Activated T-helper 9 cell treated with anti-CD3 and anti-CD28 coated beads, Interleukin-2, amount 50 U/mL, for 16 hours (primary cell): ENCODE results near the gene FANCC.

Experiments
- DNase-seq: peaks from one replicate; pipeline ENCODE4 v3.0.0-alpha.2; 2020; ENCODE audit warnings: low read depth

Gene FANCC, protein sequence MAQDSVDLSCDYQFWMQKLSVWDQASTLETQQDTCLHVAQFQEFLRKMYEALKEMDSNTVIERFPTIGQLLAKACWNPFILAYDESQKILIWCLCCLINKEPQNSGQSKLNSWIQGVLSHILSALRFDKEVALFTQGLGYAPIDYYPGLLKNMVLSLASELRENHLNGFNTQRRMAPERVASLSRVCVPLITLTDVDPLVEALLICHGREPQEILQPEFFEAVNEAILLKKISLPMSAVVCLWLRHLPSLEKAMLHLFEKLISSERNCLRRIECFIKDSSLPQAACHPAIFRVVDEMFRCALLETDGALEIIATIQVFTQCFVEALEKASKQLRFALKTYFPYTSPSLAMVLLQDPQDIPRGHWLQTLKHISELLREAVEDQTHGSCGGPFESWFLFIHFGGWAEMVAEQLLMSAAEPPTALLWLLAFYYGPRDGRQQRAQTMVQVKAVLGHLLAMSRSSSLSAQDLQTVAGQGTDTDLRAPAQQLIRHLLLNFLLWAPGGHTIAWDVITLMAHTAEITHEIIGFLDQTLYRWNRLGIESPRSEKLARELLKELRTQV

DNA sequence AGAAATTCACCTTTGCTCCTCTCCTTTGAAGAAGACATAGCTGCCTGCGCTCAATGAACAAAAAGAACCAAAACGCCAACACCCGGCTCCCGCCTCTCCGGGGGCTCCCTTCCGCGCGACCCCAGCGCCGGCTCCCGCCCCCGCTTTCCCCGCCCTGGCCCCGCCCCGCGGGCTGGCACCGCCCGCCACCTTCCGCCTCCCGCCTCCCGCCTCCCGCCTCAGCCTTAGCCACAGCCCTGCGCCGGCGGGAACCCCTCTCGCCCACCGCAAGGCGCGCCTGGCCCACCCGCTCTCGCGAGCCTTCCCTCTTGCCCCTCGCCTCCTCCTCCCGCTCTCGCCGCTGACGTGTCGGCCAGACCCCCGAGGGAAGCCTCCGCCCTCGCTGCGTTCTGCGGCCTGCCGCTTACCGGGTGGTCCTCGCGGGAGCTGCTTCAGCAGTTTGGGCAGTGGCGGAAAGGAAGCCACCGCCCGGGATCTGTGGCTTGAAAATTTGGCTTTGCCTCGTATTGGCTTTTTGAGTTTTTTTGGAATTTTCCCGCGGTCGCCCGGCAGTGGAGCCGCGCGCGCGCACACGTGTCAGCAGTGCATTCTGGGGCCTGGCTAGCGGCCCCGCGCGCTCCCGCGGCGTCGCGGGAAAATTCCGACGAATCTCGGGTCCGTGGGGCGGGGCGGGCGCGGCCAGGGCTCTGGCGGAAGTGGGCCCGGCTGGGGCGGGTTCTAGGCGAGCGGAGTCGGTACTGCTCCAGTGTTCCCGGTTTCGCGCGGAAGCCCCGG lies at the start of gene FANCC:
TSS of gene FANCC (minus strand) at position 591 of the 774 bp plus-strand sequence. CDS start 68,418 bp downstream, outside the sequence.
- DNase-seq, result peak; percentile 78

DNA sequence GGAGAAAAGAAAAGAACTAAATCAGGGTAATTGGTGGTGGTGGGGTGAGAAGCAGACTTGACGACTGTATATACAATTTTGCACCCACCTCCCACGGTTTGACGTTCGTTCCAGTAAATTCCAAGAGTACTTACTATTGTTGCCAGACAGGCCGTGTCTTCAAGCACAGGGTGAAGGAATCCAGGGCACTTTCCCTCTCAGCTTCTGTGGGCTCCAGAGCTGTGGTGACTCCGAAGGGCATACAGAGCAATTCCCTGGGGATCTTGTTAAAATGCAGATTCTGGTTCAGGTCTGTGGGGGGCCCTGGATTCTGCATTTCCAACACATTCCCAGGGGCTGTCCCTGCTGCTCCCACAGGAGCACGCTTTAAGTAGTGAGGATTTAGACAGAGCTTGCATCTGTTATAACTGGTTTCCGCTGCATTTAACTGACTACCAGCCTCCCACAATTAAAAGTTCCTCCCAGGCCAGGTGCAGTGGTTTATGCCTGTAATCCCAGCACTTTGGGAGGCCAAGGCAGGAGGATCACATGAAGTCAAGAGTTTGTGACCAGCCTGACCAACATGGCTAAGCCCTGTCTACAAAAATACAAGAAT lies 49.3 kb upstream of the FANCC start:
- no peak for DNase-seq

DNA sequence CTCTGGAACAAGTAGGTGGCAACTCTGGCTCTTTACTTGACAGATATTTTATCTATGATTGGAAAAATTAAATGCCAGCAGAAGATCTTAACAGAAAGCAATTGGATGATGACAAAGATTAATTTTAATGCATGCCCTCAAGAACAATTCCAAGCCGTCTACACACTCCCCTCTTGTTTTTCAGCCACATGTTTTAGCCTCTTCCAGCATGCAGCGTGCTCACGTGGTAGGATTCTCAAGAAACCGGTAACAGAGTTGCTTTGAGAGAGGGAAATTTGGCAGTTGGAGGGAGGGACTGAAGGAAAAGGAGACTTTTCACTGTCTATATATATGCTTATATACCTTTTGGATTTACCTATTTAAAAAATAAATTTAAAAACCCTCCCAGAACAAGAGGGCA lies 48.3 kb upstream of the FANCC start:
- DNase-seq, result no peak

DNA sequence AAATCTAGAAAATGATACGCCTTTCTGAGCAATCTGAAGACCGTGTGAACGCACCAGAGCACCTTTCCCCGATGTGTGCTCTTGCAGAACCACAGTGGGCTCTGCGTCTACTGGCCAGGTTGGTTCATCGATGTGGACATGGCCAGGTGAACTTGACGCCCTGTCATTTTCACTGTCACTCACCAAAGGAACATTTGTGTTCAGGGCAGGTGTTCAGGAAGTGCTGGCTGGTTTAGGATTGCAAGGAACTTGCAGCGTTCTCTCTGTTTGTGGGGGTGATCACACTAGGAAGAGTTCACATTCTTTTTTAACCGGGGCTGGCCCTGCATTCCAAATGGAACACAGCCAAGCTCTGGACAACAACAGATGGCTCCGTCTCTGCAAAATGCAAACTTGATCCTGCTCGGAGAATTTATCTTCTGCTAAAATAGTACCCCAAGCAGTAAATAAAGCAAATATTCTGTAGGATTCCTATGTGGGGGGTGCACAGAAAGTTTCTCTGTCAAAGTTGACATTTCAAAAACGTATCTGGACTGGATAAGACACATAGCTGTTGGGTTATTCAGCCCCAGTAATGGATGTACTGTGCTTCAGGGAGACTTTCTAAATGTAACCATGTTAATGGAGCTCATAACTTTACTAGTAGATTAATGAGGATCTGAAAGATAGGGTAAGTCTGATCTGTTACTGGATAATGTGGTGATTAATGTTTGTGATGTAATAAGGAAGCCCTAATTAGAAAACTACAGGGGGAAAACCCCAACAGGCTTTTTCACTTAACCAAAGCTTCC lies 45.7 kb upstream of the FANCC start:
- DNase-seq, result no peak

DNA sequence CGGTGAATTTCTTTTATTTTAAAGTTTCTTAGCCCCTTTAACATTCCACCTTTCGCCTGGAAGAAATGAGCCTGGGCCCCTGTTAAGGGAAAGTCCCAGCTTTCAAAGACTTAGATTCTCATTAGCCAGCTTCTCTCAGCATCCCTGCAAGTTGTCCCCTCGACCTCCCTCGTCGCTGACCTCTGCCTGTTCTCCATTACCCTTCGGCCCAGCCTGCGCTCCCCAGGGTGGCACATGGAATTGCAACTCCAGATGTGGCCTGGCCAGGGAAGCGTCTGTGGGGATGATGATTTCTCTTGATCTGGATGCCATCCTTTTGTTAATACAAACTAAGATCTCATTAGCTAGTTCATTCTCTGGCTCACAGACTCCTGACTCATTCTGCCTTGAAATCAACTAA lies 43.4 kb upstream of the FANCC start:
- DNase-seq, result no peak

DNA sequence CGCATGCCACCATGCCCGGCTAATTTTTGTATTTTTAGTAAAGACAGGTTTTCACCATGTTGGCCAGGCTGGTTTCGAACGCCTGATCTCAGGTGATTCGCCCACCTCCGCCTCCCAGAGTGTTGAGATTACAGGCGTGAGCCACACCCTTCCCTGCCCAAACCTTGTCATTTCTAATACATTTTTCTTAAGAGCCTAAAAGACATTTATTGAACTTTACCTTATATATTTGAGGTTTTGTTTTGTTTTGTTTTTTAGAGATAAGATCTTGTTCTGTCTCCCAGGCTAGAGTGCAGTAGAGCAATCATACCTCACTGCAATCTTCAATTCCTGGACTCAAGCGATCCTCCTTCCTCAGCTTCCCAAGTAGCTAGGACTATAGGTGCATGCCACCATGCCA lies 39.8 kb upstream of the FANCC start:
- no peak for DNase-seq

DNA sequence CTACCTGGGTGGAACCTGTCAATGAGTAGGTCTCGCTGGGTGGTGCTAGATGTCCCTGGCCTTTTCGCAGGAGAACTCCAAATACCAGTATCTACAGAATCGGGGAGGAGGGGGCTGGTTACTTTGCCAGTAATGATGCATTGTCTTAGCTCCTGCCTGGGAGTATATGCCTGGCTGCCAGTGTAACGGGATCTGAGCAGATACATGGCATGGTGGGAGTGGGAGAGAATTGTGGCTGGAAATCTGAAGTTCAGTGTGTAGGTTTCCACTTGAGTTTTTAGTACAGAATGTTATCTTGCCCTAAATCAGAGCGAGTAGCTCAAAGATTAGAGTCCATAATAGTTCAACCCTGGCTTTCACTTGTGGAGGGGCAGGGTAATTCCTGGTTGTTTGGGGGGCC lies 38.0 kb upstream of the FANCC start:
- no peak for DNase-seq

DNA sequence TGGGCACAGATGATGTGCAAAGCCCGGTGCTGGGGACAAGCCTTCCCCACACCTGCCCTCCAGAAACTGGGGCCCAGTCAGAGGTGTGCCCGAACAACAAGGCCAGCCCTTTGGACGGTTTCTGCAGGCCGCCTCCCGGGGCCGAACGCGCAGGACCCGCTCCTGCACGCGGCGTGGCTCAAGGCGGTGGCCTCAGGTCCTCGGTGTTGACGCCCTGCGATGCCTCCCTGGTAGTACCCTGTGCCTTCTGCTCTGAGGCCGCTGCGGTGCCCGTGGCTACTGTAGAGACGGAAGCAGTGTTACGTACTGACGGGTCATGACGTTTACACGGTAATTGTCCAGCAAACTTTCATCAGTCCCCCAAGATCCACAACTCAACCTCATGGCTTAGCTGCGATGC lies 33.5 kb upstream of the FANCC start:
- no peak for DNase-seq

DNA sequence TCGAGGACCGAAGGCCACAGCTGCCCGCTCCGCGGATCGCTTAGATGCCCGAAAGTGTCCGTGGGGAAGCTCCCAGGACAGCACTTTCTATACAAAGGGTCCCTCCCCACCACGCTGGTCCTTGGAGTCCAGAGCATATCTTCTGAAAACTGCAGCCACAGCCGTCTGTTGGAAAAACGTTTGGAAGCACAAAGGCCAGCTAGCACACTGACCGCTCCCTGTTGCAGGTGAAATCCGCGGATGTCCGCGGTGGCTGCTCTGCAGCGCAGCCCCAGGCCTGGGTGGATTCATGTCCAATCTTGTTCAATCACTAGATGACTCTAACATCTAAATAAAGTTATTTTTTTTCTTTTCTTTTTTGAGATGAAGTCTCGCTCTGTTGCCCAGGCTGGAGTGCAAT lies 32.8 kb upstream of the FANCC start:
- DNase-seq, result no peak

DNA sequence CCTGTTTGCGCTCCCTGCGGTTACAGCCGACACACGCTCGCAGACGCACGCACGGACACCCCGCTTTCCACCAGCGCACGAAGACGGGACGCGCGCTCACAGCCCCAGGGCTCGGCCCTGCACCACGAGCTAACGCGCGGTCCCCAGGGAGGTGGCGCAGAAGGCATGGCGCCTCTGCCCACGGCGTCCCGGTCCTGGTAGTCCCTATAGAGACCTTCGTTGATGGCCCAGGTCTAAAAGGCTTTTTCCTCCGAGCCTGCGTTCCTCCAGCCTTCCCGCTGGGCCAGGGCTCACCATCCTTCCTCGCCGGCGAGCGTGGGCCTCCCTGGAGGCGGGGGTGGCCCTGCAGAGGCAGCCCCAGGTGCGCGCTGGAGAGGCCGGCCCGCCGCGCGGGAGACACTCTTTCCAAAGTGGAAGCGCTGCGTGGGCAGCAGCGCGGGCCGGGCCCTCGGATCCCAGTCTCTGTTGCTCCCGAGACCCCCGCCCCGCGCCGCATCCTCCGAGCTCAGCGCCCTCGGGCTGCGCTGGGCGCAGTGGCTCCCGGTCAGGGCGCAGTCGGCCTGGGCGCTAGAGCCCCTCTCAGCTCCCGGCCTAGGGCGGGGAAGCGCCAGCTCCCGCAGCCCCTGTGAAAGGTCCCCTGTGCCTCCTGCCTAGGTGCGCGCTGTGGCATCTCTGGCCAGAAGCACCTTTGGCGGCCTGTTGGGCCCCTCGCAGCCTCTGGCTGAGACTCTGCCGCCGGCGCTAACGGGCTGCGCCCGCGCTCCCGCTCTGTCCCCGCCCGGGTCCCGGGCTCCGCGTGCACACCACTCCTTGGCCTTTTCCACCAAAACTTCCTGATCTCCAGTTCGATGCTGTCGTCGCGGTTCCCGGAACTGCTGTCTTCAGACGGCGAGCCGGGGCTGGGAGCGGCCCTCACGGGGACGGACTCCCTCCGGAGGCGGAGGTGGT lies 31.9 kb upstream of the FANCC start:
- DNase-seq, result no peak

DNA sequence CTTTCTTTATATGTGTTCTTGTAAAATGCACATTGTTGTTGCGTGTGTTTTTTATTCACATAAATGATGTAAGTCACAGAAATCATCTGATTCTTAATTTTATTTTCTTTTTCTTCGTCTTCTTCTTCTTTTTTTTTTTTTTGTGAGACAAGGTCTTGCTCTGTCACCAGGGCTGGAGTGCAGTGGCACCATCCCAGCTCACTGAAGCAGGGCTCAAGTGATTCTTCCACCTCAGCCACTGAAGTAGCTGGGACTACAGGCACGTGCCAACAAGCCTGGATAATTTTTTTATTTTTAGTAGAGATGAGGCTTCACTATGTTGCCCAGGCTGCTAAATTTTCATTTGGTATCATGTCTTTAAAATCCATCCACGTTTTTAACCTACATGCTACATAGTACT lies 28.5 kb upstream of the FANCC start:
- no peak for DNase-seq

DNA sequence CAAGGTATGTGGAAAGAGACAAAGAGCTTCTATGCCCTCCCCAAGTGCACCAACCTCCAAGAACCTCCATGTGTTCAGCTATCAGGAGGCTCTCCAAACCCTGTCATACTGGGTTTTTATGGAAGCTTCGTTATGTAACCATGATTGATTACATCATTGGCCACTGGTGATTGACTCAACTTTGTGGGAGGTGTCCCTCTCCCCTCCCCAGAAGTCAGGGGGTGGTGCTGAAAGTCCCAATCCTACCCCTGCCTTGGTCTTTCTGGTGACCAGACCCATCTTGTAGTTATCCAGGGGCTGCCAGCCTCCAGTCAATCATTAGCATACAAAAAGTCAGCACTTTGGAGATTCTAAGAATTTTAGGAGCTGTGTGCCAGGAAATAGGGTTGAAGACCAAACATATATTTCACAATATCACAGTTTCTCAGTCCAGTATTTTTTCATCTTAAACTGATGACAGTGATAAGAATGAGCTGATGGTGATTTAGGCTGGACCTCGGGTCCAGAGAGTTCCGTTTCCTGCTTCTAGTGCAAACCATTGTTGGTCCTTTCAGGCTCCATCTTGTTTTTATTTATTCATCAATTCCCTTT lies 27.3 kb upstream of the FANCC start:
- DNase-seq, result no peak

DNA sequence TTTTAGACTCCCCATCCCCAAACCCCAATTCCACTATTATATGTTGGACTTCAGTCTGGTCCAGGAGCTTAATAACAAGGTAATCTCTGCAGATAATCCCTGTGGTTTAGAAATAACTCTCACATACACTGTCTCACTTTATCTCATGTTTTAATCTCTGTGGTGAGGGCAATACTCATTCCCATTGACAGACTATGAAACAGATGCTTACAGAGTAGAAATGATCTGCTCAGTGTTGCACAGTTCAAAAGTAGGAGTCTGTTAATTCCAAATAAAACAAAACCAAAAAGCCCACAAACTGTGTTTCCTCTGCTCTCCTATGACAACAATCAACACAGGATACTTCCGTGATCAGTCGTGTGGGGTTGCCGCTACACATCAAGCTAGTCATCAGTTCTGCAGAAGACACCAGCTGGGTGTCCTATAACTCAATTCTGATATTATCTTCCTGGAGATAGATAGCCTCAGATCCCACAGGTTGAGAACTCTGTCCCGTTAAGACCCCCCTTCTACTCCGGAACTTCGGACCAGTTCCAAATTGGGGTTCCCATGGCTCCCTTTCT lies 26.3 kb upstream of the FANCC start:
- DNase-seq, result no peak

DNA sequence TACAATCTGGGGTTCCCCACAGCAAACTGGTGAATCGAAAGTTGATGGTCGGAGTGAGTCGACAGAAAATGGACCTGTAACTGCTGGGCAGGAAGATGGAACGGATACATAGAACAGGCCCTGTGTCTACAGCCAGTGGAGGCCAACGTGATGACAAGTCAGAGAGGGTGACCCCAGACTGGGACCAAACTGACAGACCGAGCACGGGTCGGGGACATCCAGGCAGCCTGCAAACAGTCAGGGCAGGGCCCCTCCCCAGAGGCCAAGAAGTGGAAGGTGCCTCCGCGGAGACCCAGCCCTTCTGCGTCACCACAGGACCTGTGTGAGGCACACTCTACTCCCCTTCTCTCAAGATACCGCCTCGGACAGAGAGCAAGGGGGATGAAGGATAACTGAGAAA lies 25.1 kb upstream of the FANCC start:
- DNase-seq, result no peak

DNA sequence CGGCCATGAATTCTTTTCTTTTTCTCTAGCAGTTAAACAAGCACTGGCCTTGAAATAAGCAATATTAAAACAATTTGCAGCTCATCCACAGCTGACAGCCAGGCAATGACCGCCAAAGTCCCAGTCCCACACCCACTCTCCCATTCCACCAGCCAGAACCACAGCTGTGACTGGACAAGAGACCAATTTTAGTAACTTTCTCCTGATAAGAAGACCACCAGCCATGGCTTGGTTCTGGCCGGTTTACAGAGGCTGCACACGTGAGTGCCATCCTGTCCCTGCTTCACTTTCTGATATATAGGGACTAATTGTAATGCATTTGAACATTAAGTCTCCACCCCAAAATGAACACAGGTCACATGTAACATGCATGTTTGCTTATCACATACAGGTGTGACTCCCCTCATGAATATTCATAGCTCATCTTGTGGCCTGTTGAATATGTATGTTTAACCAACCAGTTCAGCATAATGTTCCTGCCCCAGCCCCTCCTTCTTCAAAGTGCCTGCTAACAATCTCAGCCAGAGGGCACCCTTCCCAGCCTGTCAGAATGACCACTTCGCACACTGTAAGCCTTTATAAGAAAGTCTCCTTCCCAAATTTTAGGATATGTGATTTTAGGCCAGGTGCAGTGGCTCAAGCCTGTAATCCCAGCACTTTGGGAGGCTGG lies 23.9 kb upstream of the FANCC start:
- DNase-seq, result no peak

DNA sequence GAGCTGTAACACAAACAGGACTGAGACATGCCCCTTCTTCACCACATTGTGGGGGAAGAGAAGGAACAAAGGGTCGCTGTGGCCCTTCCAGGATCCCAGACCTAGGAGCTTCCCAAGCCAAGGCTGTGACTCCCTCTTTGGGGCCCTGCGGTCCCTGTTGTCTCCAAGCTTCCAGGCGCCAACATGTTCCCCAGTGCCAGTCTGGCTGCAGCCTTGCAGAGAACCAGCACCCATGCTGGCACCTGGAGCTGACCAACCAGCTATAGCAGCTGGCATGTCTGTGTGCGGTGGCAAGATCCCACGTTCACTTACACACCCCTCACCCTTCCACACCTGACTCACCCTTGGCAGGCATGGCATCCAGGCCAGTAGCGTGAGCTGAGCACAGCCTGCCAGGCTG lies 20.7 kb upstream of the FANCC start:
- DNase-seq, result no peak

DNA sequence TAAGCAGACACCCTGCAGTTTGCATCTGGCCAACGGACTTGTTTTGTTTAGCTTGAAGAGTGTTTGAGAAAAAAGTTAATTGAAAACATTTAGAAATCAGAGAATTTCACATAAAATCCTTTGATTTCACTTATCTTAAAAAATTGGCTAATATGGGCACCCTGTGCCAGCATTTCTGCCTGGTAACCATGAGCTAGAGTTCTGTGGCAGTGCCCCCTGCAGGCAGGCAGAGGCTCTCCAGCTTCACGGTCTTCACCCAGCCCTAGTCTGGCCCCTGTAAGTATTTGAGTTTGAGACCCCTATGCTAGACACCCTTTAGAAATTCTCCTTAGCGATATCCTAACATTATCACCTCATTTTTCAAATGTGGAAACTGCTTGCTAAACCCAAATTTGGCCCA lies 18.8 kb upstream of the FANCC start:
- DNase-seq, result no peak

DNA sequence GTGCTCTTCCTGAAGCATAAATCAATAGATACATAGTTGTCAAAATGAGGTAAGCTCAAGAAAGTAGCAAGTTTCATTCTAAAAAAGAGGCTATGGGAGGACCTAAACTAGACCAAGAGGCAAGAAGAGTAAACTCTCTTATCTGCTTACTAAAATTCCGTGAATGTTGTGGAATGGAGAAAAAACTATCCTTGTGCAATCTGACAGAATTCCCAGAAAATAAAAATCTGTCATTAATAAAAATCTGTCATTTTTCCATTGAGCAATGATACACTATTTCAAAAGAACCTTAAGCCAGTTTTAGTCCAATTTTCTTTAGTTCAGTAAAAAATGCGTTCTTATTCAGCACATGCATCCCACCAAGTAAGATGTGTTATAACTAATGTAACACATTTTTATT lies 15.9 kb upstream of the FANCC start:
- DNase-seq, result no peak

DNA sequence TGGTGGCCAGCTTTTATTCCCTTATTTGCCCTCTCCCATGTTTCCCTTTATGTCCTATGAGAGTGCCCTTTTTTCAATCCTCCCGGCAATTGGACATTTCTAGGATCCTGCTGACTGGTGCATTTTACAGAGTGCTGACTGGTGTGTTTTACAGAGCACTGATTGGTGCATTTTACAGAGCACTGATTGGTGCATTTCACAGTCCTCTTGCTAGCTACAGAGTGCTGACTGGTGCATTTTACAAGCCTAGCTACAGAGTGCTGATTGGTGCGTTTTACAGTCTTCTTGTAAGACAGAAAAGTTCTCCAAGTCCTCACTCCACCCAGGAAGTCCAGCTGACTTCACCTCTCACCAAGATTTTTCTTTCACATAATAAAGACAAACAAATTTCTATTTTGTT lies 15.4 kb upstream of the FANCC start:
- no peak for DNase-seq
